Central memory CD8-positive, alpha-beta T cell (primary cell): ENCODE data around the gene PTGIS.

ENCODE experiments used
- ATAC-seq: fragments of 150-1000 bp; cut with Tn5 transposase; replicated peaks from 2 replicates; pipeline ENCODE4 v1.10.0; 2022; ENCODE audit warnings: mild to moderate bottlenecking, moderate FRiP score, moderate number of reproducible peaks; ENCODE audit not compliant: poor library complexity, severe bottlenecking; ENCODE audit errors: extremely low read depth
- DNase-seq, 2 donors: peaks; one replicate each; pipeline ENCODE4 v3.0.0; 2021; ENCODE audit warnings: low spot score in 2 of 2
- H3K27ac Mint-ChIP-seq: one replicate; pipeline ENCODE4 v1.8.0; 2022; ENCODE audit warnings: low read depth, mild to moderate bottlenecking, moderate library complexity, mixed read lengths
- H3K27me3 Mint-ChIP-seq: one replicate; pipeline ENCODE4 v1.8.0; 2022; ENCODE audit warnings: mixed read lengths
- H3K36me3 Mint-ChIP-seq: one replicate; pipeline ENCODE4 v1.8.0; 2022; ENCODE audit warnings: mild to moderate bottlenecking, moderate library complexity, mixed read lengths; ENCODE audit not compliant: insufficient read depth
- H3K4me1 Mint-ChIP-seq: one replicate; pipeline ENCODE4 v1.8.0; 2022; ENCODE audit warnings: mixed read lengths
- H3K4me3 Mint-ChIP-seq: one replicate; pipeline ENCODE4 v1.8.0; 2022; ENCODE audit warnings: mild to moderate bottlenecking, moderate library complexity, mixed read lengths
- H3K9me3 Mint-ChIP-seq: one replicate; pipeline ENCODE4 v1.8.0; 2022; ENCODE audit warnings: mixed read lengths

The PTGIS gene

DNA sequence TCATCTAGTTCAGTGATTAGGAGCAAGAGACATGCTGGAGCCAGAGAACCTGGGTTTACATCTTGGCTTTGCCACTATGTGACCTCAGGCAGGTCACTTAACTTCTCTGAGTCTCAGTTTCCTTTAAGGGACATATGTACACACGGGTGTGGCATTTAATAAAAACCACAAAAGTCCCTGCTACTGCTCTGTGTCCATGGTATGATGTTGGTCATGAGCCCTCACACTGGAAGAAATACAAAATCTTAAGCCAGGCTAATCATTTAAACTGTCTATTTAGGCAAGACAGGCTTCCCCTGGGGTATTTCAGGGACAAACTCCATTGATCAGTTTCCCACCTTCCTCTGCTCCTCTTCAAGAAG, 12.9 kb upstream of the PTGIS start:
- Mint-ChIP-seq H3K4me3 (no peak overlapping the region), H3K9me3 (peaks cover 5% of the 10 kb centered on the region), H3K4me1 (peaks cover 12% of the 10 kb centered on the region), H3K36me3 (no peaks in the 10 kb centered on the region), H3K27me3 (peaks cover 17% of the 10 kb centered on the region), H3K27ac (no peak overlapping the region)
- no peak for ATAC-seq
- DNase-seq = no peak

DNA sequence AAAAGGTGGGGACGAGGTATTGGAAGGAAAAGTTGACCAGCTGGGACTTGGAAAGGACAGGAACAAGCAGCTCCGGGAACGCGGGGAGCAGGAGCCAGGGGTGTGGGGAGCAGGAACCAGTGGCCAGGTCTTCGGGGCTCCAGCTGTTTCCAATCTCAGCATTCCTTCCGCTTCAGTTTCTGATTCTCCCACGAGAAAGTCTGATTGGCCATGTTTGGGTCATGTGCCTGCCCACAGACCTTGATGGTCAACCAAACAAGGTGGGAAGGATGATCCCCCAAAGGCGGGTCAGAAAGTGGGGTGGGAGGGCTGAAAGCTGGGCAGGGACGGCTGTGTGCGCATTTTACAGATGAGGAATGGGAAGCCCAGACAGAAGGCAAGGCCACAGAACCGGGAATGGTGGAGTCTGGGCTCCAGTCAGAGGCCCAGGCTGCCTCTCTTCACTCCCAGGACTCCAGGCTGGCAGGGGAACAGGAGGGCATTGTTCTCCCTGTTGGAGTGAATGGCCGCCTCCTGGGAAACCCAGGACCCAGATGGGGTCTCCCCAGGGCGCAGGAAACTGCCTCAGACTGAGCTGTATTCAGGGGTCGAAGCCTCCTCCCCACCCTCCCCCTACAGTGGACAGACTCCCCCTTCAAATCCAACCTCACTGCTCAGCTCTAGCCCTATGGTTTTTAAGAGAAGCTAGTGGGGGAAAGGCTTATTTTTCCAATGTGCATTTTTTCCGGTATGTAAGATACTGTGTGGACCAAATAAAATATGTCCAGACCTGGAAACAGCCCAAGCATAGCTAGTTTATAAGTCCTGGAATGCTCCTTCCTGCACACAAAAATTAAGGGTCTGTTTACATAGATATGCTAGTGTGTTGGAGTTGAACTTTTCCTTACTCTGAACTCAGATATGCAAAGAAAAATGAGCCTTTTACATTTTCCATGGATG, 12.2 kb upstream of the PTGIS start:
- DNase-seq = no peak

DNA sequence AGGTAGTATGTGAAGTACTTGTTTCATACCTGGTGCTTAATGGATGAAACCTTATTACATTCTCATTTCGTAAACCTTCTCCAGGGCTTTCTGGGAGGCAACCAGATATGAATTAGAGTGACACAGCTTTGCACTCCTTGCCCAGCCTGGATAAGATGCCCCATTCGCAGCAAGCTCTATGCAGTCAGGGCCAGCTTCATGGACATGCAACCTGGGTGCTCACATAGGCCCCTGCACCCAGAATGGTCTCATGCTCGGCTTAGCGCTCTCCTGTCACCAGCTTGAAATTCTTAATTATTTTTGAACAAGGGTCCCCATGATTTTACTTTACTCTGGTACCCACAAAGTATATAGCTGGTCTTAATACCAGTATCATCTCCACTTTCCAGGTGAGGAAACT, 11.3 kb upstream of the PTGIS start:
- no peak overlapping the region for H3K4me3 Mint-ChIP-seq
- no peak overlapping the region for H3K27ac Mint-ChIP-seq
- no peaks in the 10 kb centered on the region for H3K36me3 Mint-ChIP-seq
- ATAC-seq (no peak), DNase-seq (no peak)
- peaks cover 5% of the 10 kb centered on the region for H3K4me1 Mint-ChIP-seq
- peaks cover 1% of the 10 kb centered on the region for H3K27me3 Mint-ChIP-seq
- peaks cover 5% of the 10 kb centered on the region for H3K9me3 Mint-ChIP-seq

More for the DNA sequence above, 12.2 kb upstream of the PTGIS start:
- Mint-ChIP-seq H3K27me3 (peaks cover 11% of the 10 kb centered on the region), H3K4me1 (peaks cover 12% of the 10 kb centered on the region), H3K4me3 (no peak overlapping the region), H3K36me3 (no peaks in the 10 kb centered on the region), H3K27ac (no peak overlapping the region), H3K9me3 (peaks cover 5% of the 10 kb centered on the region)
- ATAC-seq = no peak

DNA sequence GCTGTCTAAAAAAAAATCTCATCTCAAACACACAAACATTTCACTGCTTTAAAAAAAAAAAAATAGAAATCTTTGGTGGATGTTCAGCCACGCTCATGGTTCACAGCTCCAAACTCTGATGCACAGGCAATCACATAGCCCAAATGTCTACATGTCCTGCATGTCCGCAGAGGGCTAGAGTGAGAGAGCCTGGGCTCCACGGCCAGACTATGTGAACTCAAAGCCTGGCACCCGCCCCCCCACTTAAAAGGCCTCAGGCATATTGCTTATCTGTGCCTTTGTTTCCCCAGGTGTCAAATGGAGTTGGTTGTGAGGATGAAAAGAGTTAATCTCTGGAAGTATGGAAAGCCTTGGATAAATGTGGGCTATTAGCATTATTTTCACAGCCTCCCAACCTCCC, 10.5 kb upstream of the PTGIS start:
- ATAC-seq = no peak
- Mint-ChIP-seq H3K27ac (no peak overlapping the region), H3K4me1 (peaks cover 5% of the 10 kb centered on the region), H3K36me3 (no peaks in the 10 kb centered on the region), H3K27me3 (no peaks in the 10 kb centered on the region), H3K9me3 (peaks cover 5% of the 10 kb centered on the region), H3K4me3 (no peak overlapping the region)
- DNase-seq = no peak

DNA sequence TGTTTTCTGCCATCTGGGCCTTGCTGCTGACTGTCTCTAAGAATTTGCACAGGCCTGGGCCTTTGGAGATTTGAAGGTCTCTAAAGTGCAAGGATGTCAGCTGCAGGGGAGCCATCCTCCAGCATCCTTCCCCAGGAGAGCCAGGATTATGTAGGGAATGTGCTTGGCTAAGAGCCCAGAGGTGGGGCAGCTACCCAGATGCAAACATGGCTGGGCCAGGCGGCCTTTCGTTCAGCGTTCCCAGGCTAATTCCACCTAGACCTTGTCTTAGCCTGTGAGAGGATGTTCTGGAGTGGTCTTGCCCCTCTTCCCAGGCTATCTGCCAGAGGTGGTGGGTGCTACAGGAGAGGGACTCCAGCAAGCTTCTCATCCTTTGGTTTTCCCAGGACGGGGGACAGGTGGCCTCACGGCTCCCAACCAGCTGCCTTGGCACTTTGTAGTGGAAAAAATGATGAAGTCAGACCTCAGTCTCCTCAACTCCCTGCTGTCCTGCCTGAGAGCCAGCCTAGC, 7.7 kb upstream of the PTGIS start:
- H3K27ac Mint-ChIP-seq = no peak overlapping the region

DNA sequence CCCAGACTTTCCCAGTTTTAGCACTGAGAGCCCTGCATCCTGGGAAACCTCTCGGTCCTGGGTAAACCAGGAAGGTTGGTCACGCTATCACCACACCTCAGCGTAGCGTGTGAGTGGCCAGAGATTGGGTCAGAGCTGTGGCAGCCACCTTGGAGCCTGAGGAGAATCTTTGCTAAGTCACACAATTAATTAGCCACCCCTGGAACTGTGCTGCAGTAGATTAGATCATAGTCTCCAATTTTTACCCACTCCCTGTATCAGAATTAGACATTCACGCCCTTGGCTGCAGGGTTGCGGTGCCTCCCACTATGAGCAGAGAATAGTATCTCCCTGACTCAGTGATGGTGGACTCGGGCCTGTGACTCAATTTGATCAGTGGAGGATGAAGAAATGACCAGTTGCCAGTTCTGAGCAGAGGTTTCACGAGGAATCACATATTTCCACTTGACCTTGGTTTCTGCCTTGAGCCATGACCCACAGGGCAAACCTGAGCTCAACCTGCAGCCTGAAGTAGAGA, 6.0 kb upstream of the PTGIS start:
- Mint-ChIP-seq H3K36me3 (no peaks in the 10 kb centered on the region), H3K27ac (no peak overlapping the region), H3K4me3 (no peak overlapping the region), H3K9me3 (no peaks in the 10 kb centered on the region), H3K27me3 (peaks cover 37% of the 10 kb centered on the region), H3K4me1 (peaks cover 12% of the 10 kb centered on the region)
- no peak for ATAC-seq
- DNase-seq = no peak

More for the DNA sequence above, 7.7 kb upstream of the PTGIS start:
- H3K9me3 Mint-ChIP-seq = no peaks in the 10 kb centered on the region
- H3K27me3 Mint-ChIP-seq = peaks cover 21% of the 10 kb centered on the region
- peaks cover 12% of the 10 kb centered on the region for H3K4me1 Mint-ChIP-seq
- no peak for ATAC-seq
- no peak overlapping the region for H3K4me3 Mint-ChIP-seq
- no peak for DNase-seq
- H3K36me3 Mint-ChIP-seq = no peaks in the 10 kb centered on the region

DNA sequence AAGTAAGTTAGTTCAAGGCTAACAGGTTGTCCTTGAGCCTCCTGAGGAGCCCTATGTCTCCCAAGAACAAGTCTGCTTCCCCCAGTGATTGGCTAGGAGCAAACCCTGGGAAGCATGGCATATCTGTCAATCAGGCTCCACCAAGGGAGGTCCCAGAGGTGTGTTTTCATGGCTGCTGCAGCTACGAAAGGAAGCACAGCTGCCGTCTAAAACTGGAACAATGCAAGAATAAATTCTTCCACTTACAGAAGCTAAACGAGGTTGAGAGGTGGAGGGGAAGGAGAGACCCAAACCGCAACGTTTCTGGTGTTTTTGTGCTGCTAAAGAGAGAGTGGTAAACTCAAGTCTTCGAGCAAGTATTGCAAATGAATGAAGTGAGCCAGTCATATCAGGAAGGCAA, 4.9 kb upstream of the PTGIS start:
- ATAC-seq (no peak), DNase-seq (no peak)
- Mint-ChIP-seq H3K4me1 (peaks cover 17% of the 10 kb centered on the region), H3K36me3 (peaks cover 2% of the 10 kb centered on the region), H3K27ac (no peak overlapping the region), H3K4me3 (no peak overlapping the region), H3K9me3 (no peaks in the 10 kb centered on the region), H3K27me3 (peaks cover 47% of the 10 kb centered on the region)

DNA sequence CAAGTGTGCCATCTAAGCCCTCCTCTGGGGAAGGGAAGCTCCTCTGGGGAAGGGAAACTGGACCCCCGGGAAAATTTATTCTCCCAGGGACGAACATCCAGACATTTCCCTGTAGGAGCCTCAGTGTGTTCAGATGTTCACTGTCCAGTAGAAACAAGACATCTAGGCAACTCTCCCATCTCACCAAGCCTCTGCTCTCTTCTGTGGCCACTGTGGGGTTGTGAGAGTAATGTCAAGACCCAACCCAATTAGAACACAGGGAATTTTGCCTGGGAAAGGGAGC, 3.6 kb upstream of the PTGIS start:
- Mint-ChIP-seq H3K4me3 (no peak overlapping the region), H3K27me3 (peaks cover 56% of the 10 kb centered on the region), H3K4me1 (peaks cover 15% of the 10 kb centered on the region), H3K9me3 (no peaks in the 10 kb centered on the region), H3K36me3 (peaks cover 2% of the 10 kb centered on the region), H3K27ac (no peak overlapping the region)
- no peak for ATAC-seq
- no peak for DNase-seq

DNA sequence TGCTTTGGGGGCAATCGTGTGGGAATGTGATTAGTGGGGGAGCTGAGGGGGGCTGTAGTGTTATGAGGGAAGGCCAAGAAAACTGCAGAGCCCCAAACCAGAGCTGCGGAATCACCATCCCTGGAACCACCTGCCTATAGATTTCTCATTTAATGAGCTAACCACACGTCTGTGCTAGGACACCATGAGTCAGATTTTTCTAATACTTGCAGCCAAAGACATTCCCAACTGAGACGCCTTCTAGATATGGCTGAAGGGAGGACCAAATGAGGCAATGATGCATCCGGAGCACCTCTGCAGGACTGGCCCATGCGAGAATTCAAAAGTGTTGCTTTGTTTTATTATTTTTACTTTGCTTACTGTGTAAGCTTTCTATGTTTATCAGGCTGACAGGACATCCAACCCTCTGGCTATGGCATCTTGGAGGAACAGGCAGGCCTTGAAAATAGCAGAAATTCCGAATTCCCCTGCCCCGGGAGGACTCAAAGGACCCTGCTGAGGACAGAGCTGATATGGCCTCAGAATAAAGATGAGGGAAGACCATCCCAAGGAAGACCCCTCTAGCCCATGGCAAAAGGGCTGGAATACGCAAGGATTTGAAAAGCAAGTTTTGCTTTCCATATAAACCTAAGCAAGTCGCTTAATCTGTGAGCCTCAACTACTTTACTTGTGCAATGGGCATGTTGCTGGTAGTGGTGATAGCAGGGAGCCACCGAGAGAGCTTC, 3.1 kb upstream of the PTGIS start:
- Mint-ChIP-seq H3K27ac (no peak overlapping the region), H3K4me3 (no peak overlapping the region), H3K27me3 (peaks cover 61% of the 10 kb centered on the region), H3K9me3 (no peaks in the 10 kb centered on the region), H3K4me1 (peaks cover 15% of the 10 kb centered on the region), H3K36me3 (peaks cover 2% of the 10 kb centered on the region)
- no peak for ATAC-seq
- no peak for DNase-seq

DNA sequence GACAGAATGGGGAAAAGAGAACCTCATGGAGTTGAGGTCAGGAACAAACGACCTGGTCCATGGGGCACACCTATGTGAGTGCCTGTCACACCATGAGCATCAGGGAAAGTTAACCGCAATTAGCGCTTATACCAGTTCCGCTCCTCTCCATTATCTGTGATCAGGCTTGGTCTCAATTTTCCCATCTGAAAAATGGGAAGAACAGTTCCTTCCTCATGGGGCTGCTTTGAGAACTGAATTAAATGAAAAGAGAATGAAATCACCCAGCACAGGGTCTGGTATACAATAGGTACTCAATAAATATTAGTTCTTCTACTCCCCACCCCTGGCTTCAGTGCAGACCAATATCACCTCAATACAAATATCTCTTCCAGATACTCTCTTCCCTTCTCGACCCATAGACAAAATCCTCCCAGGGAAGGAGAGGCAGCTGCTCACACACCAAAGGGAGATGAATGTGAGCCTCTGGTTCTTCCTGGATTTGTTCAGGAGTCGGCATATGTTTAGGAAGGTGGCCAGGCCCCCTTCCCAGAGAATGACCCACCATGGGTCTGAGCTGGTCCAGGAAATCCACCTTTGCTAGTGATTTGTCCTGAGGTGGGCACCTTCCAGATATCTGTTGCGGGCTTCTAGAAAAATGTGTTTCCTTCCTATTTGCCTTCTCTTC, 2.4 kb upstream of the PTGIS start:
- Mint-ChIP-seq H3K4me3 (no peak overlapping the region), H3K4me1 (peaks cover 15% of the 10 kb centered on the region), H3K9me3 (no peaks in the 10 kb centered on the region), H3K36me3 (peaks cover 2% of the 10 kb centered on the region), H3K27ac (no peak overlapping the region), H3K27me3 (peaks cover 66% of the 10 kb centered on the region)
- ATAC-seq (no peak), DNase-seq (no peak)

DNA sequence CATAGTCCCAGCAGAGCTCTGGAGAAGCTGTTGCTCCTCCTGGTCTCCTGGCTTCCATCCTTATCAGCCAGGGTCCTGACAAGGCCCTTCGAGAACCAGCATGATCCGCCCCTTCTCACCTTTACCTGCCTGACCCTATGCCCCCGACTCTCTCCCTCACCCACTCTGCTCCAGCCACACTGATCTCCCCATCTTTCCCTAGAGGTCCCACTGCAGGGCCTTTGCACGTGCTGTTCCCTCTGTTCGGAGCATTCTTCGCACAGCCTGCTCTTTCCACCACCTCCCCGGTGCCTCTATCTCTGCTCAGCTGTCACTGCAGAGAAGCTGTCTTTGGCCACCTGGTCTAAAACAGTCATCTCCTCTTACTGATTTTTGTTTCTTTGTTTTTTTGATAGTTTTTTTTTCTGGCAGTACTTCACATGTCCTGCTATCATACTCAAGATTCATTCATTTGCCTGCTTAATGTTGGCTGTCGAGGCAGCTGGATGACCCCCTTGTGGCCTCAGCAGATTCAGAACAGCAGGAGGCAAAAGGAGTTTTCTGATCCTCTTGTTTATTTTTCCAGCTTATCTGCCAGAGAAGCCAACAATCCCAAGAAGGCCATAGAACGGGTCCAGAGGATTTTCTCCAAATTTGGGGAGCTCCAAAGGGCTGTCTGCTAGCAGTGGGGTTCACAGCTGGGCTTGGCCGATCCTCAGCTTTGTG, 1.6 kb upstream of the PTGIS start:
- no peaks in the 10 kb centered on the region for H3K9me3 Mint-ChIP-seq
- no peak overlapping the region for H3K27ac Mint-ChIP-seq
- no peak for DNase-seq
- H3K4me3 Mint-ChIP-seq = no peak overlapping the region
- peaks cover 2% of the 10 kb centered on the region for H3K36me3 Mint-ChIP-seq
- peaks cover 66% of the 10 kb centered on the region for H3K27me3 Mint-ChIP-seq
- H3K4me1 Mint-ChIP-seq = peaks cover 15% of the 10 kb centered on the region
- no peak for ATAC-seq
